Activated B cell treated with CpG ODN at 0.5 μM for 24 hours (primary cell): ENCODE data around the gene SUFU. TPM values are rescaled to one million over a fixed set of nuclear protein-coding genes. Genes with fewer than 3 reads are reported as not detected.

ENCODE experiments used
- ATAC-seq: fragments of 200-7000 bp; cut with Tn5 transposase; one replicate; pipeline ENCODE4 v1.10.0; 2021; ENCODE audit warnings: low read depth, mild to moderate bottlenecking, moderate library complexity
- CTCF ChIA-PET: fragments of 350-600 bp; sonication (Branson Sonifier 250); formaldehyde crosslinking; loops from one replicate; lab custom pipeline; 2021; ENCODE audit warnings: antibody characterized with exemption; lab: Charles Lee
- POLR2A ChIA-PET: fragments of 350-600 bp; sonication (Branson Sonifier 250); formaldehyde crosslinking; loops from one replicate; lab custom pipeline; 2021; ENCODE audit warnings: antibody characterized with exemption; lab: Charles Lee
- DNase-seq: peaks from one replicate; pipeline ENCODE4 v3.0.0; 2022
- H3K27ac Mint-ChIP-seq: one replicate; pipeline ENCODE4 v1.8.0; 2020; ENCODE audit warnings: mixed read lengths
- H3K27me3 Mint-ChIP-seq: one replicate; pipeline ENCODE4 v1.8.0; 2021; ENCODE audit warnings: mixed read lengths
- H3K36me3 Mint-ChIP-seq: one replicate; pipeline ENCODE4 v1.8.0; 2021; ENCODE audit warnings: low read depth, mixed read lengths
- H3K4me1 Mint-ChIP-seq: one replicate; pipeline ENCODE4 v1.8.0; 2021; ENCODE audit warnings: mixed read lengths
- H3K4me3 Mint-ChIP-seq: one replicate; pipeline ENCODE4 v1.8.0; 2020; ENCODE audit warnings: mild to moderate bottlenecking, mixed read lengths
- H3K9me3 Mint-ChIP-seq: one replicate; pipeline ENCODE4 v1.8.0; 2020; ENCODE audit warnings: mixed read lengths
- CTCF ChIP-seq: fragments of 200-600 bp; IDR thresholded peaks from one replicate; pipeline ENCODE4 v1.8.0; 2022; ENCODE audit warnings: antibody characterized with exemption, mild to moderate bottlenecking
- intact Hi-C: fragments of 100-400 bp; cut with micrococcal nuclease; formaldehyde crosslinking; loops from one replicate; pipeline ENCODE4 v1.15.1; 2024
- total RNA-seq: library from RNA; stranded (reverse); gene quantifications from 2 replicates; pipeline ENCODE4 v1.2.3, GENCODE V29; 2022

The SUFU gene
- total RNA-seq, 1 donor from 2014 or later = 7.4 TPM

- no peaks in the 10 kb centered on the region for H3K27me3 Mint-ChIP-seq
- H3K4me3 Mint-ChIP-seq = no peak overlapping the region
- DNase-seq (no peak), ATAC-seq (no peak)
- H3K9me3 Mint-ChIP-seq = no peaks in the 10 kb centered on the region
- H3K27ac Mint-ChIP-seq = no peak overlapping the region
- H3K36me3 Mint-ChIP-seq = peaks cover 23% of the 10 kb centered on the region
- ChIA-PET POLR2A (no interaction called here), CTCF (interaction anchor here (1.0 kb wide), 1 partner anchor 13 kb away, joined by 3 read pairs; no protein-coding TSS in a partner anchor)
- no peak for TF ChIP-seq CTCF
- no peaks in the 10 kb centered on the region for H3K4me1 Mint-ChIP-seq
- intact Hi-C loops = no loop called here
Measured at GRCh38 chr10:102554531-102554930, 50.8 kb downstream of the SUFU start.

- Mint-ChIP-seq H3K27ac (no peak overlapping the region), H3K27me3 (no peaks in the 10 kb centered on the region), H3K4me3 (no peak overlapping the region), H3K4me1 (no peaks in the 10 kb centered on the region), H3K36me3 (peaks cover 15% of the 10 kb centered on the region), H3K9me3 (no peaks in the 10 kb centered on the region)
- no peak for TF ChIP-seq CTCF
- POLR2A ChIA-PET = no interaction called here
- DNase-seq = no peak
- intact Hi-C loops = no loop called here
- no peak for ATAC-seq
- CTCF ChIA-PET = no interaction called here
Measured at GRCh38 chr10:102555781-102556328, 52.1 kb downstream of the SUFU start.

- Mint-ChIP-seq H3K27me3 (no peaks in the 10 kb centered on the region), H3K27ac (no peak overlapping the region), H3K9me3 (no peaks in the 10 kb centered on the region), H3K36me3 (peaks cover 8% of the 10 kb centered on the region), H3K4me1 (no peaks in the 10 kb centered on the region), H3K4me3 (no peak overlapping the region)
- TF ChIP-seq CTCF = no peak
- ATAC-seq (no peak), DNase-seq (no peak)
- intact Hi-C loops = no loop called here
- ChIA-PET CTCF (no interaction called here), POLR2A (interaction anchor here (0.6 to 0.7 kb wide), 2 partner anchors 107 to 1128 kb away, joined by 3 to 5 read pairs; no protein-coding TSS in a partner anchor)
Measured at GRCh38 chr10:102557569-102557968, 53.8 kb downstream of the SUFU start.

- no peaks in the 10 kb centered on the region for H3K27me3 Mint-ChIP-seq
- TF ChIP-seq CTCF = no peak
- H3K27ac Mint-ChIP-seq = no peak overlapping the region
- peaks cover 11% of the 10 kb centered on the region for H3K36me3 Mint-ChIP-seq
- peaks cover 2% of the 10 kb centered on the region for H3K4me1 Mint-ChIP-seq
- H3K4me3 Mint-ChIP-seq = no peak overlapping the region
- H3K9me3 Mint-ChIP-seq = no peaks in the 10 kb centered on the region
- DNase-seq (no peak), ATAC-seq (no peak)
- CTCF ChIA-PET = no interaction called here
- POLR2A ChIA-PET = no interaction called here
- intact Hi-C loops = no loop called here
Measured at GRCh38 chr10:102559764-102560163, 56.0 kb downstream of the SUFU start.

GRCh38 chr10:102564209-102564834 is 60.5 kb downstream of the SUFU start:
- no peaks in the 10 kb centered on the region for H3K9me3 Mint-ChIP-seq
- intact Hi-C loops = no loop called here
- ChIA-PET POLR2A (no interaction called here), CTCF (interaction anchor here (2.8 kb wide), 1 partner anchor 19 kb away, joined by 9 read pairs; no protein-coding TSS in a partner anchor)
- peaks cover 11% of the 10 kb centered on the region for H3K36me3 Mint-ChIP-seq
- H3K27me3 Mint-ChIP-seq = no peaks in the 10 kb centered on the region
- peaks cover 2% of the 10 kb centered on the region for H3K4me1 Mint-ChIP-seq
- no peak overlapping the region for H3K27ac Mint-ChIP-seq
- ATAC-seq = no peak
- no peak overlapping the region for H3K4me3 Mint-ChIP-seq
- no peak for DNase-seq
- TF ChIP-seq CTCF = no peak
